Stimulated activated CD4-positive, alpha-beta T cell treated with anti-CD3 and anti-CD28 coated beads, Interleukin-1b, Interleukin-23, amount 100 ng/mL, for 24 hours (primary cell): ENCODE data around the gene TMEM141.
"Not testable (repeated sequence)": the region's sequence is repeated elsewhere in the genome, so short reads cannot be mapped to it uniquely, and the experiment has no call there.

Experiments used
- DNase-seq, 4 experiments: peaks; one replicate each; pipeline ENCODE4 v3.0.0-alpha.2; 2020; ENCODE audit warnings: low read depth in 4 of 4, low spot score in 1 of 4

The TMEM141 gene

GRCh38 chr9:136773386-136774044 is 17.6 kb upstream of the TMEM141 start:
- no peak for DNase-seq

- DNase-seq = no peak
Measured at GRCh38 chr9:136774416-136775045, 16.6 kb upstream of the TMEM141 start.

GRCh38 chr9:136775191-136775590 is 16.0 kb upstream of the TMEM141 start:
- no peak for DNase-seq

GRCh38 chr9:136776947-136777346 is 14.2 kb upstream of the TMEM141 start:
- DNase-seq = no peak

- no peak for DNase-seq
Measured at GRCh38 chr9:136777359-136777758, 13.8 kb upstream of the TMEM141 start.

- DNase-seq = no peak
Measured at GRCh38 chr9:136779808-136780207, 11.3 kb upstream of the TMEM141 start.

- DNase-seq = no peak
Measured at GRCh38 chr9:136782452-136782851, 8.7 kb upstream of the TMEM141 start.

GRCh38 chr9:136784249-136784996 is 6.7 kb upstream of the TMEM141 start:
- no peak for DNase-seq

- no peak for DNase-seq
Measured at GRCh38 chr9:136784997-136785361, 6.2 kb upstream of the TMEM141 start.

- DNase-seq = not testable (repeated sequence)
Measured at GRCh38 chr9:136785565-136786355, 5.4 kb upstream of the TMEM141 start.

- DNase-seq = no peak
Measured at GRCh38 chr9:136786451-136786850, 4.7 kb upstream of the TMEM141 start.

- DNase-seq = not testable (repeated sequence)
Measured at GRCh38 chr9:136786983-136787382, 4.2 kb upstream of the TMEM141 start.

- DNase-seq = peak; percentile 46 to 58 (median 54)
Measured at GRCh38 chr9:136787690-136788400, 3.3 kb upstream of the TMEM141 start.

- DNase-seq = not testable (repeated sequence)
Measured at GRCh38 chr9:136788644-136789522, 2.3 kb upstream of the TMEM141 start.

- DNase-seq = no peak
Measured at GRCh38 chr9:136789523-136789937, 1.6 kb upstream of the TMEM141 start.

- DNase-seq = peak in 3 of 4 experiments; percentile 40 to 50 (median 47)
Measured at GRCh38 chr9:136791516-136792276, 552 bp downstream of the TMEM141 start.

GRCh38 chr9:136792321-136793085 is 1.4 kb downstream of the TMEM141 start:
- DNase-seq = no peak
